OCI-LY3 (cell line): ENCODE data around the gene FERMT1.

Experiments
- H2AFZ ChIP-seq: fragments of 200-600, 300-600 bp; shearing (Covaris generic); 2 replicates; pipeline ENCODE4 v1.6.0; 2014; ENCODE audit warnings: antibody characterized with exemption, low read depth, low read length
- H3K27ac ChIP-seq: fragments of 200-600, 300-600 bp; sonication (generic); 2 replicates; pipeline ENCODE4 v1.5.1; 2014; ENCODE audit warnings: mild to moderate bottlenecking, low read length, moderate library complexity, mixed read lengths
- H3K27me3 ChIP-seq: fragments of 200-600, 300-600 bp; sonication (generic); 2 replicates; pipeline ENCODE4 v1.6.1; 2014; ENCODE audit warnings: low read depth, low read length, mixed read lengths
- H3K36me3 ChIP-seq: fragments of 200-600, 300-600 bp; sonication (generic); replicated peaks from 2 replicates; pipeline ENCODE3; 2014; ENCODE audit warnings: low read depth, low read length, mixed read lengths
- H3K4me1 ChIP-seq: fragments of 300-600, 200-600 bp; sonication (generic); 2 replicates; pipeline ENCODE4 v1.6.1; 2014; ENCODE audit warnings: low read length, mixed read lengths
- H3K4me2 ChIP-seq: fragments of 200-600, 300-600 bp; sonication (generic); 2 replicates; pipeline ENCODE4 v1.6.1; 2014; ENCODE audit warnings: low read length, mixed read lengths
- H3K4me3 ChIP-seq: fragments of 300-600, 200-600 bp; sonication (generic); 2 replicates; pipeline ENCODE4 v1.5.1; 2014; ENCODE audit warnings: antibody characterized with exemption, mild to moderate bottlenecking, low read length, moderate library complexity
- H3K79me2 ChIP-seq: fragments of 300-600, 200-600 bp; shearing (Covaris generic); 2 replicates; pipeline ENCODE4 v1.6.1; 2014; ENCODE audit warnings: mild to moderate bottlenecking, low read length, mixed read lengths
- H3K9ac ChIP-seq: fragments of 300-600, 200-600 bp; shearing (Covaris generic); 2 replicates; pipeline ENCODE4 v1.6.0; 2014; ENCODE audit warnings: mild to moderate bottlenecking, low read length, moderate library complexity
- H3K9me3 ChIP-seq: fragments of 200-600, 300-600 bp; shearing (Covaris generic); 2 replicates; pipeline ENCODE4 v1.6.1; 2014; ENCODE audit warnings: low read length, mixed read lengths; ENCODE audit not compliant: insufficient read depth
- H4K20me1 ChIP-seq: fragments of 200-600, 300-600 bp; sonication (generic); 2 replicates; pipeline ENCODE4 v1.6.1; 2016; ENCODE audit warnings: low read length, mixed read lengths; ENCODE audit not compliant: insufficient read depth
- CTCF ChIP-seq: fragments of 200-600, 300-600 bp; sonication (generic); IDR thresholded peaks from 2 replicates; pipeline ENCODE4 v1.5.1; 2014; ENCODE audit warnings: antibody characterized with exemption, low read length, low read depth
- EZH2phosphoT487 ChIP-seq: fragments of 200-600 bp; shearing (Covaris generic); IDR thresholded peaks from 2 replicates; pipeline ENCODE4 v1.6.1; 2018; ENCODE audit warnings: antibody characterized with exemption, mixed run types, low read depth

The FERMT1 gene

GRCh38 chr20:6135347-6135746, 12.5 kb upstream of the FERMT1 start:
- no peak overlapping the region for H3K27ac ChIP-seq
- no peak overlapping the region for H2AFZ ChIP-seq
- no peaks in the 10 kb centered on the region for H3K4me1 ChIP-seq
- no peaks in the 10 kb centered on the region for H3K79me2 ChIP-seq
- H3K4me2 ChIP-seq: no peak overlapping the region
- H3K9me3 ChIP-seq: no peaks in the 10 kb centered on the region
- H3K36me3 ChIP-seq: no peaks in the 10 kb centered on the region
- H4K20me1 ChIP-seq: no peaks in the 10 kb centered on the region
- H3K9ac ChIP-seq: no peak overlapping the region
- H3K4me3 ChIP-seq: no peak overlapping the region
- peaks cover 23% of the 10 kb centered on the region for H3K27me3 ChIP-seq
- no peak for TF ChIP-seq CTCF
- no peak for TF ChIP-seq EZH2phosphoT487

- Histone ChIP-seq H3K36me3 (no peaks in the 10 kb centered on the region), H2AFZ (no peak overlapping the region), H3K9ac (no peak overlapping the region), H4K20me1 (no peaks in the 10 kb centered on the region), H3K79me2 (no peaks in the 10 kb centered on the region), H3K4me1 (no peaks in the 10 kb centered on the region), H3K4me2 (no peak overlapping the region), H3K4me3 (no peak overlapping the region), H3K9me3 (no peaks in the 10 kb centered on the region), H3K27ac (no peak overlapping the region), H3K27me3 (peaks cover 25% of the 10 kb centered on the region)
- TF ChIP-seq EZH2phosphoT487 (no peak), CTCF (no peak)
Measured at GRCh38 chr20:6134592-6134991, 11.8 kb upstream of the FERMT1 start.

- Histone ChIP-seq H3K27ac (no peak overlapping the region), H4K20me1 (no peaks in the 10 kb centered on the region), H3K9me3 (no peaks in the 10 kb centered on the region), H3K9ac (no peak overlapping the region), H3K79me2 (no peaks in the 10 kb centered on the region), H3K36me3 (no peaks in the 10 kb centered on the region), H3K4me2 (no peak overlapping the region), H3K4me1 (no peaks in the 10 kb centered on the region), H3K4me3 (no peak overlapping the region), H3K27me3 (peaks cover 16% of the 10 kb centered on the region; the same call in 1 of the 2 replicates), H2AFZ (no peak overlapping the region)
- TF ChIP-seq CTCF (no peak), EZH2phosphoT487 (no peak)
Measured at GRCh38 chr20:6130045-6130444, 7.2 kb upstream of the FERMT1 start.

GRCh38 chr20:6127825-6128224, 5.0 kb upstream of the FERMT1 start:
- no peaks in the 10 kb centered on the region for H3K9me3 ChIP-seq
- H3K9ac ChIP-seq: no peak overlapping the region
- H2AFZ ChIP-seq: no peak overlapping the region
- no peak overlapping the region for H3K4me2 ChIP-seq
- H3K27me3 ChIP-seq: peaks cover 16% of the 10 kb centered on the region; the same call in 1 of the 2 replicates
- no peaks in the 10 kb centered on the region for H3K79me2 ChIP-seq
- no peak overlapping the region for H3K4me3 ChIP-seq
- no peaks in the 10 kb centered on the region for H3K4me1 ChIP-seq
- H4K20me1 ChIP-seq: no peaks in the 10 kb centered on the region
- H3K36me3 ChIP-seq: no peaks in the 10 kb centered on the region
- H3K27ac ChIP-seq: no peak overlapping the region
- no peak for TF ChIP-seq EZH2phosphoT487
- no peak for TF ChIP-seq CTCF
